GM13976 (cell line): ENCODE data around the gene S100A12.

ENCODE experiments used
- DNase-seq: peaks from one replicate; pipeline ENCODE4 v3.0.0; 2012; ENCODE audit warnings: low spot score
- in situ Hi-C: fragments of 300-500 bp; cut with MboI; formaldehyde crosslinking; loops from one replicate; pipeline ENCODE4 v1.12.0; 2022; ENCODE audit warnings: low sequenced_read_pairs, mixed read lengths, inconsistent platforms; ENCODE audit not compliant: unreplicated experiment
- TF ChIP-seq, protein P1 (sequence below): IDR thresholded peaks from 2 replicates; pipeline ENCODE4 v1.5.1; 2012; ENCODE audit warnings: borderline replicate concordance, mild to moderate bottlenecking; ENCODE audit not compliant: insufficient read depth; ENCODE audit errors: extremely low read depth, missing control alignments, control extremely low read depth

Gene S100A12

GRCh38 chr1:153356392-153357075 lies 18.9 kb downstream of the S100A12 start:
- DNase-seq = no peak
- in situ Hi-C loops = no loop called here
- TF ChIP-seq, protein P1, sequence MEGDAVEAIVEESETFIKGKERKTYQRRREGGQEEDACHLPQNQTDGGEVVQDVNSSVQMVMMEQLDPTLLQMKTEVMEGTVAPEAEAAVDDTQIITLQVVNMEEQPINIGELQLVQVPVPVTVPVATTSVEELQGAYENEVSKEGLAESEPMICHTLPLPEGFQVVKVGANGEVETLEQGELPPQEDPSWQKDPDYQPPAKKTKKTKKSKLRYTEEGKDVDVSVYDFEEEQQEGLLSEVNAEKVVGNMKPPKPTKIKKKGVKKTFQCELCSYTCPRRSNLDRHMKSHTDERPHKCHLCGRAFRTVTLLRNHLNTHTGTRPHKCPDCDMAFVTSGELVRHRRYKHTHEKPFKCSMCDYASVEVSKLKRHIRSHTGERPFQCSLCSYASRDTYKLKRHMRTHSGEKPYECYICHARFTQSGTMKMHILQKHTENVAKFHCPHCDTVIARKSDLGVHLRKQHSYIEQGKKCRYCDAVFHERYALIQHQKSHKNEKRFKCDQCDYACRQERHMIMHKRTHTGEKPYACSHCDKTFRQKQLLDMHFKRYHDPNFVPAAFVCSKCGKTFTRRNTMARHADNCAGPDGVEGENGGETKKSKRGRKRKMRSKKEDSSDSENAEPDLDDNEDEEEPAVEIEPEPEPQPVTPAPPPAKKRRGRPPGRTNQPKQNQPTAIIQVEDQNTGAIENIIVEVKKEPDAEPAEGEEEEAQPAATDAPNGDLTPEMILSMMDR = no peak

DNA sequence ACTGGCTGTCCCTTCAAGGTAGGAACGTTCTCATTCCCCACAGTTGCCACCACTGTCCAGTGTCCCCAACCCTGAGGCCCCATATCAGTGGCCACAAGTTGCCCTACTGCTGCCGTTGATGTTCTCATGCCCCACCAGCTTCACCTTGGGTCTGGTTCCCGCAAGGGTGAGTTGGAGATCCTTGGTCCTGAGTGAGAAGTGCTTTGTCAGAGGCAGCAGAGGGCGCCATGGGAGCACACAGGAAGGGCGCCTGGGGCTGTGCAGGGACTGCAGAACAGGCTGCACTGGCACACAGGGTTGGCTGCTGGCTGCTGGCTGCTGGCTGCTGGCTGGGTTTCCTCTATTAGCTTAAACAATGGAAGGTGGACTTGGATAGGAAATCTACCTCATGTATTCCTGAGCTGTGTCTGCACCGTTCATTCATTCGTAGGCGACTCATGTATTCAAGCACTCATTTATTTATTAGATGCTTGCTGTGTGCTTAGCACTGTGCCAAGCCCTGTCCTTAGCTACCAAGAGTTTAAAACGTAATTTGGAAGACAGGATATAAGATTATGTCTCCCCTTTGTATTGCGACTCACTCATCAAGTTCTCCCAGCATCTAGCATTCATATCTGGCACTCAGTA lies 19.9 kb downstream of the S100A12 start:
- in situ Hi-C loops = no loop called here
- DNase-seq = peak; percentile 75
- TF ChIP-seq, protein P1 = peak; percentile 66

DNA sequence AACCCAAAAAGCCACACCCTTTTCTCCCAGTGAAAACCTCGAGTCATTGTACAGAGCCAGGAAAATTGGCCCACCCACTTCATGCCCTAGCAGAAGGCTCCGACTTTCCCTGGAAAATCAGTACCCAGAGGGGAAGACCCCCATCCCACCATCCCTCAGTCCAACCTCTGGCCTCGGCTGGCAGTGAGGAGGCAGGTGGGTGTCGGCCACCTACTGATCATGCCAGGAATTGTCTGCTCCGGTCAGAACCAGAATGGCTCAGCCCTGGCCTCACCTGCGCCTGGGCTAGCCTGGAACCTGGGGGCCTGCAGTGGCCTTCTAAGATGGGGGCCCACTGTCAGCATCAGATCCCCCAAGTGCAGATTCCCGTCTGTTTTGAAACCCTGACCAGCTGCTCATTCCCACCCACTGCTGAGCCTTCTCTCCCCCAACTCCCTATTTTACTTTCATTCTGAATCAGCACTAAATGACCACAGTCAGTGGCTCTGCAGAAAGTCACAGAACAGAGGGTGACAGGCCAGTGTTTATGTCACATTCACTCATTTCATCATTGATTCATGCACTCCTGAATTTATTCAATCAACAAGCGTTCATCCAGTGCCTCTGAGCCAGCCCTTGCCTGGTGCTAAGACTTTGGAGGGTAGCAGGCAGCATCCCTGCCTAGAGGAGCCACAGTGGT lies 20.8 kb downstream of the S100A12 start:
- in situ Hi-C loops = loop anchor here (5.0 kb wide), 1 partner anchor 128 kb away; no protein-coding TSS in a partner anchor
- no peak for DNase-seq
- TF ChIP-seq, protein P1 = no peak

GRCh38 chr1:153353226-153353947 lies 22.0 kb downstream of the S100A12 start:
- in situ Hi-C loops = loop anchor here (5.0 kb wide), 1 partner anchor 129 kb away; no protein-coding TSS in a partner anchor
- TF ChIP-seq, protein P1 = peak; percentile 40
- DNase-seq = peak; percentile 67

DNA sequence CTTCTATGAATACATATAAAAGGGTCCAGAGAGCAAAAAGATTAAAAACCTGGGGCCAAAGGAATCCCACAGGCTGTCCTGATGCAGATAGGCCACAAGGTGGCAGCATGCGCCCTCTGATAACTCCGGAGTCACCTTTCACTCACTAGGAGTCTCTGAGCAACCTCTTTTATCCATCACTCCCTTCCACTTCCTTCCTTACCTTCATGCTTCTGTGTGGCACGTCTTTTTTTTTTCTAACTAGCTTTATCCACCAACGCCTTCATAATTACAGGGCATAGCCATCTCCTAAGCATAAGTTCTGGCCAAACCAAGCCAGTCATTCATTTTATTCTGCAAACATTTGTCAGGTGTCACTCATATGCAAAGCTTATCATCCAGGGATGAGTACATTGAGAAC lies 22.9 kb downstream of the S100A12 start:
- TF ChIP-seq, protein P1 = peak; percentile 87
- in situ Hi-C loops = loop anchor here (5.0 kb wide), 1 partner anchor 130 kb away; no protein-coding TSS in a partner anchor
- DNase-seq = peak; percentile 78
